ENCODE results near the gene HSPA1B. TPM values are rescaled to one million over a fixed set of nuclear protein-coding genes. Genes with fewer than 3 reads are reported as not detected.

Gene HSPA1B
- polyA plus RNA-seq, result 0.20 and 1.7 TPM in 2 replicates

DNA sequence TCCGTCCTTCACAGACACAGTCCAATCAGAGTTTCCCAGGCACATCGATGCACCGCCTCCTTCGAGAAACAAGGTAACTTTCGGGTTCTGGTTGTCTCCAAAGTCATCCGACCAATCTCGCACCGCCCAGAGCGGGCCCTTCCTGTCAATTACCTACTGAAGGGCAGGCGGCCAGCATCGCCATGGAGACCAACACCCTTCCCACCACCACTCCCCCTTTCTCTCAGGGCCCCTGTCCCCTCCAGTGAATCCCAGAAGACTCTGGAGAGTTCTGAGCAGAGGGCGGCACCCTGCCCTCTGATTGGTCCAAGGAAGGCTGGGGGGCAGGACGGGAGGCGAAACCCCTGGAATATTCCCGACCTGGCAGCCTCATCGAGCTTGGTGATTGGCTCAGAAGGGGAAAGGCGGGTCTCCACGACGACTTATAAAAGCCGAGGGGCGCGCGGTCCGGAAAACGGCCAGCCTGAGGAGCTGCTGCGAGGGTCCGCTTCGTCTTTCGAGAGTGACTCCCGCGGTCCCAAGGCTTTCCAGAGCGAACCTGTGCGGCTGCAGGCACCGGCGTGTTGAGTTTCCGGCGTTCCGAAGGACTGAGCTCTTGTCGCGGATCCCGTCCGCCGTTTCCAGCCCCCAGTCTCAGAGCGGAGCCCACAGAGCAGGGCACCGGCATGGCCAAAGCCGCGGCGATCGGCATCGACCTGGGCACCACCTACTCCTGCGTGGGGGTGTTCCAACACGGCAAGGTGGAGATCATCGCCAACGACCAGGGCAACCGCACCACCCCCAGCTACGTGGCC, at the start of gene HSPA1B:
Gene HSPA1B (plus strand): TSS at position 453 of the 794 bp plus-strand sequence. CDS start 213 bp downstream, at position 666.

GRCh38 chr6:31795616-31796298, 31.8 kb upstream of the HSPA1B start, which contains the start of gene VARS1:
Gene VARS1 (minus strand): TSS chr6:31795752. CDS start chr6:31795217, 535 bp downstream.

DNA sequence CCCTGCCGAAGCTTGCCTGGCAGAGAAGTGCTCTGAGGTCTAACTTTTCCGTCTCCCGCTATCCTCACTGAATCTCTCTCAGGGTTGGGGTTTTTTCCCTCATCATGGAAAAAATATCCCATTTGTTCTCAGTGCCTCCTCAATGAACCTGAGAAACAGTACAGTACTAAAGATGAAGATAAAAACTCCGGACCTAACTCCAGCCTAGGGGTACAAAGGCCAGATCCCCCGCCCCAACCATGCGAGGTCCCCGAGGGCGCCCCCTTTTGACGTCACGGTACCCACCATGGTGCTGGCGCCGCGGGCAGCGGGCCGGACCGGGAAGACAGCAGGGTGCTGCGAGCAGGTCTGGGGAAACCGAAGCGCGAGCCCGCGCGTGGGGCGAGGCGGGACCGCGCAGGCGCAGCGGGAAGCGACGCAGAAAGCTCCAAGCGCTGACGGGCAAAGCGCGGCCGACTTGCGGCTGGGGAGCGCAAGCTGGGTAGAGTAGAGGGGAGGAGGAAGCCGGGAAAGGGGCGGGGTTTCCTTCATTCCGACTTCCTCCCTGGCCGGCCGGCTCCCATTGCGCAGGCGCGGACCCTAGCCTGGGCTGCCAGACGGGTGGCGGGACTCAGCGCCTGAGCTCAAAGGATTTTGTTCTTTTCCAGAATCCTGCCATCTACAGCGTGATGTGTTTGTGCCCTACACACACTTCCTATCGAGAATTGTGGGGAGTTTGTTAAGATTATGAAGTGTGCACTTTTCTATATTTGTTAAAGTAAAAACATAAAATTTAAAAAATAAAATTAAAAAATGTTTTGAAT, 20.9 kb upstream of the HSPA1B start, which contains the start of gene LSM2:
Gene LSM2 (minus strand): TSS at position 497 of the 803 bp plus-strand sequence. CDS start 209 bp downstream, at position 288.

DNA sequence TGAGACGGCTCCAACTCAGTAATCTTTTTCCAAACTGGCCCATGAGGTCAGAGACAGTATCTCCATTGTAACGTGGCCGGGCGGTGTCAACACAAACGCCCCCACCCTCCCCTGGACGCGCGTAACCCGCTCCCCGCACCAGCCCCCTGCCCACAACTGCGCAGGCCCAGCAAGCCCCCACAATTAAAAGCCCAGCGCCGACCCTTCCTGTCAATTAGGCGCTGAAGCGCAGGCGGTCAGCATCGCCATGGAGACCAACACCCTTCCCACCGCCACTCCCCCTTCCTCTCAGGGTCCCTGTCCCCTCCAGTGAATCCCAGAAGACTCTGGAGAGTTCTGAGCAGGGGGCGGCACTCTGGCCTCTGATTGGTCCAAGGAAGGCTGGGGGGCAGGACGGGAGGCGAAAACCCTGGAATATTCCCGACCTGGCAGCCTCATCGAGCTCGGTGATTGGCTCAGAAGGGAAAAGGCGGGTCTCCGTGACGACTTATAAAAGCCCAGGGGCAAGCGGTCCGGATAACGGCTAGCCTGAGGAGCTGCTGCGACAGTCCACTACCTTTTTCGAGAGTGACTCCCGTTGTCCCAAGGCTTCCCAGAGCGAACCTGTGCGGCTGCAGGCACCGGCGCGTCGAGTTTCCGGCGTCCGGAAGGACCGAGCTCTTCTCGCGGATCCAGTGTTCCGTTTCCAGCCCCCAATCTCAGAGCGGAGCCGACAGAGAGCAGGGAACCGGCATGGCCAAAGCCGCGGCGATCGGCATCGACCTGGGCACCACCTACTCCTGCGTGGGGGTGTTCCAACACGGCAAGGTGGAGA, 12.3 kb upstream of the HSPA1B start, which contains the start of the genes HSPA1A and HSPA1L:
Gene HSPA1A (plus strand): TSS at position 519 of the 814 bp plus-strand sequence. CDS start 214 bp downstream, at position 733.
Gene HSPA1L (minus strand): TSS at position 259 of the 814 bp plus-strand sequence. CDS start 3,311 bp downstream, outside the sequence.

DNA sequence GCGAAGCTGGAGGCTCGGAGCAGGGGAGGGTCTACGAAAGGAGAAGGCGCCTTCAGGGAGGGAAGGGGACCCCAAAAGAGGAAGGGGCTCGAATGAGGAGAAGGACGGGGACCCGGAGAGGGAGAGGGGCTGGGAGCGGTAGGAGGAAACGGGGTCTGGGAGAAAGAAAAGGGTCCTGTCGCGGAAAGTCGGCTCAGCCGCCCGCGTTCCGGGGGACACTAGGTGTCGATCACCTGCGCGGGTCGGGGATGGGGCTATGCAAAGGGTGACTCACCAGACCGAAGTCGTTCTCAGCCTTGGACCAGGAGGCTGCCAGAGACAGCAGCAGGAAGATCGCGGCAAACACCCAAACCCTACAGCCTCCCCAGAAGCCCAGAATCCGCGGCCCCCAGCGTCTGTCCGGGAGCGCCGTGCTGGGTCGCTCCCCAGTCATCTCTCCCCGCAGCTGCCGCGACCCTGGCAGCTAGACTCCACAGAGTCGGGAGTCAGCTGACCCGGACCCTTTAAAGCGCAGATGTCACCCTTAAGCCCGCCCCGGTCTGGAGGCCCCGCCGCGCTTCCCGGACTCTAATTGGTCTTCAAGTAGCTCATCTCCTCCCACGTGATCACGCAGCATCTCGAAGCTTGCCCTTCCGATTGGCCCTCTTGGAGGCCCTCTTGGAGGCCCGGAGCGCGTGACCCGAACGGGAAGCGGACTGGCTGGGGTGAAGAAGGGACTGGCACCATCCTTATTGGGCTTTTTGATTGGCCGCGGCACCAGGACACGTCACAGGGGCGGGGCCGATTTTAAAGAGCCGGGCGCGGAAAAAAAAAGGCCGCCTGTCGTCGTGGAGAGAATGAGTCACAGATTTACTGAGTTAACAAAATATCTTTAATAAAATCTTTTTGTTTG, 35.1 kb downstream of the HSPA1B start, which contains the start of gene NEU1:
Gene NEU1 (minus strand): TSS at position 478 of the 892 bp plus-strand sequence. CDS start 45 bp downstream, at position 433.

DNA sequence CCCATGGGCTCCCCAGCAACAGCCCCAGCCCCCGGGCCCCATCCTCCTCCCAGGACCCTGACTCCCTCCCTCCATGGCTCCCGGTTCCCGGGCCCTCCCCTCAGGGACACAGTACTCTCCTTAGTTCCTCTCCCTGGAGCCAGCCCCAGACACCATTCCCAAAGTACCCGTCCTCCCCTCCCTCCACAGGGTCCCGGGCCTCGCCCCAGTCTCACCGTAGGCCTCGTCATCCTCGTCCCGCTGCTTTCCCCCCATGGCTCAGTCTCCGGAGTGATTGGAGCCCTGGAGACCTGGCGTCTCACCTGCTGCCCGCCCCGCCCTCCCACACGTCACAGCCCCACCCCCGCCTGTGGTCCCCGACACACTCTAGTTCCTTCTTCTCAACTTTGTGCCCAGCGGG, 51.2 kb downstream of the HSPA1B start, which contains the start of gene SLC44A4:
Gene SLC44A4 (minus strand): TSS at position 272 of the 400 bp plus-strand sequence. CDS start 17 bp downstream, at position 255.

Other genes starting within 250 kb of the HSPA1B start
- gene LTB, start 245.3 kb upstream of the HSPA1B start, polyA plus RNA-seq, result not detected in 2 replicates
- not detected in 2 replicates for gene LST1, start 241.5 kb upstream of the HSPA1B start, polyA plus RNA-seq
- not detected in 2 replicates for gene NCR3, start 234.7 kb upstream of the HSPA1B start, polyA plus RNA-seq
- 2.7 TPM in 1 of 2 replicates, not detected in the other for gene AIF1, start 212.5 kb upstream of the HSPA1B start, polyA plus RNA-seq
- gene PRRC2A, start 207.0 kb upstream of the HSPA1B start, polyA plus RNA-seq, result 3.7 and 3.8 TPM in 2 replicates
- gene BAG6, start 175.1 kb upstream of the HSPA1B start, polyA plus RNA-seq, result 16.0 and 30.8 TPM in 2 replicates
- 1.8 and 2.4 TPM in 2 replicates for gene APOM, start 171.8 kb upstream of the HSPA1B start, polyA plus RNA-seq
- 0.39 and 1.3 TPM in 2 replicates for gene C6orf47, start 167.0 kb upstream of the HSPA1B start, polyA plus RNA-seq
- gene GPANK1, start 162.7 kb upstream of the HSPA1B start, polyA plus RNA-seq, result 3.1 and 4.2 TPM in 2 replicates
- gene CSNK2B, start 161.7 kb upstream of the HSPA1B start, polyA plus RNA-seq, result 299 and 301 TPM in 2 replicates
- 0.24 and 1.8 TPM in 2 replicates for gene LY6G5B, start 157.8 kb upstream of the HSPA1B start, polyA plus RNA-seq
- gene LY6G5C, start 146.7 kb upstream of the HSPA1B start, polyA plus RNA-seq, result 0.29 and 2.4 TPM in 2 replicates
- 67.3 and 71.0 TPM in 2 replicates for gene ABHD16A, start 124.4 kb upstream of the HSPA1B start, polyA plus RNA-seq
- gene LY6G6F, start 120.9 kb upstream of the HSPA1B start, polyA plus RNA-seq, result not detected in 2 replicates
- gene LY6G6D, start 112.4 kb upstream of the HSPA1B start, polyA plus RNA-seq, result not detected in 2 replicates
- gene LY6G6C, start 106.0 kb upstream of the HSPA1B start, polyA plus RNA-seq, result not detected in 2 replicates
- not detected in 2 replicates for gene MPIG6B, start 104.4 kb upstream of the HSPA1B start, polyA plus RNA-seq
- gene DDAH2, start 98.4 kb upstream of the HSPA1B start, polyA plus RNA-seq, result 2.6 and 7.7 TPM in 2 replicates
- 1.2 and 1.3 TPM in 2 replicates for gene CLIC1, start 91.2 kb upstream of the HSPA1B start, polyA plus RNA-seq
- gene MSH5, start 87.7 kb upstream of the HSPA1B start, polyA plus RNA-seq, result not detected in 2 replicates
- gene SAPCD1, start 65.1 kb upstream of the HSPA1B start, polyA plus RNA-seq, result not detected in 2 replicates
- gene VWA7, start 50.4 kb upstream of the HSPA1B start, polyA plus RNA-seq, result 3.1 TPM in 1 of 2 replicates, not detected in the other
- gene VARS1, start 32.0 kb upstream of the HSPA1B start, polyA plus RNA-seq, result 5.9 and 6.1 TPM in 2 replicates
- gene LSM2, start 20.8 kb upstream of the HSPA1B start, polyA plus RNA-seq, result 26.3 and 31.0 TPM in 2 replicates
- gene HSPA1L, start 12.5 kb upstream of the HSPA1B start, polyA plus RNA-seq, result 0.76 and 1.6 TPM in 2 replicates
- gene HSPA1A, start 12.2 kb upstream of the HSPA1B start, polyA plus RNA-seq, result 3.4 and 5.1 TPM in 2 replicates
- gene NEU1, start 35.1 kb downstream of the HSPA1B start, polyA plus RNA-seq, result 15.2 and 16.1 TPM in 2 replicates
- gene SLC44A4, start 51.3 kb downstream of the HSPA1B start, polyA plus RNA-seq, result not detected in 2 replicates
- 5.9 and 11.4 TPM in 2 replicates for gene EHMT2, start 70.0 kb downstream of the HSPA1B start, polyA plus RNA-seq
- not detected in 2 replicates for gene ZBTB12, start 74.3 kb downstream of the HSPA1B start, polyA plus RNA-seq
- 1.2 TPM in 1 of 2 replicates, not detected in the other for gene C2, start 100.0 kb downstream of the HSPA1B start, polyA plus RNA-seq
- gene CFB, start 118.4 kb downstream of the HSPA1B start, polyA plus RNA-seq, result 0.34 TPM in 1 of 2 replicates, not detected in the other
- gene NELFE, start 131.2 kb downstream of the HSPA1B start, polyA plus RNA-seq, result 18.1 and 30.7 TPM in 2 replicates
- gene SKIC2, start 131.4 kb downstream of the HSPA1B start, polyA plus RNA-seq, result 8.0 and 11.7 TPM in 2 replicates
- 9.6 and 21.2 TPM in 2 replicates for gene DXO, start 144.4 kb downstream of the HSPA1B start, polyA plus RNA-seq
- gene C4A, start 154.3 kb downstream of the HSPA1B start, polyA plus RNA-seq, result not detected in 2 replicates
- not detected in 2 replicates for gene C4B, start 187.1 kb downstream of the HSPA1B start, polyA plus RNA-seq
- 0.20 TPM in 1 of 2 replicates, not detected in the other for gene CYP21A2, start 210.7 kb downstream of the HSPA1B start, polyA plus RNA-seq